Uterus (tissue), 2 donors: ENCODE results near the gene SYNGAP1.

Experiments used
- CTCF ChIP-seq, 4 experiments: fragments of 200-600 bp in 2 of 4; fragments of 450-650 bp in 2 of 4; sonication (generic) in 2 of 4; IDR thresholded peaks; one replicate each; pipeline ENCODE4 v1.5.1; 2016 to 2019; ENCODE audit warnings: antibody characterized with exemption in 4 of 4, mild to moderate bottlenecking in 2 of 4, moderate library complexity in 1 of 4
- POLR2A ChIP-seq, 2 donors: fragments of 450-650 bp; IDR thresholded peaks; one replicate each; pipeline ENCODE4 v1.6.1; 2016; ENCODE audit warnings: antibody characterized with exemption in 2 of 2, mild to moderate bottlenecking in 1 of 2, moderate library complexity in 1 of 2

GRCh38 chr6:33416386-33417127 is 3.3 kb upstream of the SYNGAP1 start:
- TF ChIP-seq CTCF (IDR thresholded peaks at IDR 0.05) (no peak), POLR2A (IDR thresholded peaks at IDR 0.05) (no peak)
